ENCODE data around the gene SDK2.

The SDK2 gene

GRCh38 chr17:73624496-73624988 is 19.7 kb downstream of the SDK2 start:
- TF ChIP-seq CTCF (IDR thresholded peaks at IDR 0.05; ENCODE audit: low read depth, low read length): no peak
- DNase-seq (ENCODE audit: extremely low read depth, low read depth): no peak

- no peak for TF ChIP-seq CTCF (IDR thresholded peaks at IDR 0.05; ENCODE audit: low read depth, low read length)
- no peak for DNase-seq (ENCODE audit: extremely low read depth, low read depth)
These were observed 20.4 kb downstream of the SDK2 start for GRCh38 chr17:73623818-73624217.

GRCh38 chr17:73623247-73623646 is 21.0 kb downstream of the SDK2 start:
- no peak for TF ChIP-seq CTCF (IDR thresholded peaks at IDR 0.05; ENCODE audit: low read depth, low read length)
- no peak for DNase-seq (ENCODE audit: extremely low read depth, low read depth)

GRCh38 chr17:73622381-73622780 is 21.9 kb downstream of the SDK2 start:
- no peak for DNase-seq (ENCODE audit: extremely low read depth, low read depth)
- no peak for TF ChIP-seq CTCF (IDR thresholded peaks at IDR 0.05; ENCODE audit: low read depth, low read length)

GRCh38 chr17:73621685-73622084 is 22.6 kb downstream of the SDK2 start:
- no peak for TF ChIP-seq CTCF (IDR thresholded peaks at IDR 0.05; ENCODE audit: low read depth, low read length)
- no peak for DNase-seq (ENCODE audit: extremely low read depth, low read depth)

- no peak for TF ChIP-seq CTCF (IDR thresholded peaks at IDR 0.05; ENCODE audit: low read depth, low read length)
- DNase-seq (ENCODE audit: extremely low read depth, low read depth): no peak
These were observed 23.8 kb downstream of the SDK2 start for GRCh38 chr17:73620414-73620813.

- DNase-seq (ENCODE audit: extremely low read depth, low read depth): no peak
- TF ChIP-seq CTCF (IDR thresholded peaks at IDR 0.05; ENCODE audit: low read depth, low read length): no peak
These were observed 26.7 kb downstream of the SDK2 start for GRCh38 chr17:73617501-73617900.
